Keratinocyte (primary cell): ENCODE results near the gene NCF2. TPM values are rescaled to one million over a fixed set of nuclear protein-coding genes. Genes with fewer than 3 reads are reported as not detected.

ENCODE experiments used
- DNase-seq: peaks from one replicate; pipeline ENCODE4 v3.0.0-alpha.2; 2011; ENCODE audit warnings: low read depth, missing footprints, low spot score
- FAIRE-seq: peaks from 2 replicates; lab custom pipeline; 2011; peaks lifted over from hg19 to GRCh38; lab: Jason Lieb, UNC
- H2AFZ ChIP-seq: 2 replicates; pipeline ENCODE4 v1.6.0; 2012; ENCODE audit warnings: low read length, control low read depth, inconsistent platforms; ENCODE audit not compliant: control insufficient read depth
- H3K27ac ChIP-seq: 2 replicates; pipeline ENCODE4 v1.5.1; 2011; ENCODE audit warnings: low read length; ENCODE audit not compliant: control insufficient read depth, insufficient read depth
- H3K27me3 ChIP-seq: 3 replicates; pipeline ENCODE4 v1.6.0; 2011; ENCODE audit warnings: low read length; ENCODE audit not compliant: control insufficient read depth, insufficient read depth; ENCODE audit errors: extremely low read depth
- H3K36me3 ChIP-seq, 2 experiments: 2 replicates in 1 of 2; 3 replicates in 1 of 2; pipeline ENCODE4 v1.5.1; 2011; ENCODE audit warnings: low read length in 2 of 2, mild to moderate bottlenecking in 1 of 2; ENCODE audit not compliant: control insufficient read depth in 2 of 2, insufficient read depth in 2 of 2; ENCODE audit errors: extremely low read depth in 1 of 2
- H3K4me1 ChIP-seq: 3 replicates; pipeline ENCODE4 v1.5.1; 2011; ENCODE audit warnings: low read length; ENCODE audit not compliant: control insufficient read depth, insufficient read depth; ENCODE audit errors: extremely low read depth
- H3K4me2 ChIP-seq: 3 replicates; pipeline ENCODE4 v1.6.0; 2011; ENCODE audit warnings: low read depth, low read length; ENCODE audit not compliant: control insufficient read depth, insufficient read depth; ENCODE audit errors: extremely low read depth
- H3K4me3 ChIP-seq, 3 experiments: fragments of 200-600 bp in 1 of 3; sonication (generic) in 1 of 3; 2 replicates in 2 of 3; 3 replicates in 1 of 3; pipeline ENCODE4 v1.5.1; 2011 to 2016; ENCODE audit warnings: low read length in 3 of 3, mild to moderate bottlenecking in 3 of 3, control low read depth in 2 of 3, inconsistent platforms in 1 of 3, low read depth in 1 of 3, mixed read lengths in 1 of 3, mixed run types in 1 of 3, moderate library complexity in 1 of 3; ENCODE audit not compliant: control insufficient read depth in 2 of 3, insufficient read depth in 2 of 3; ENCODE audit errors: extremely low read depth in 1 of 3
- H3K79me2 ChIP-seq: 2 replicates; pipeline ENCODE4 v1.6.0; 2012; ENCODE audit warnings: low read length; ENCODE audit not compliant: control insufficient read depth, insufficient read depth
- H3K9ac ChIP-seq: 3 replicates; pipeline ENCODE4 v1.6.0; 2011; ENCODE audit warnings: low read length; ENCODE audit not compliant: control insufficient read depth, insufficient read depth; ENCODE audit errors: extremely low read depth
- H3K9me1 ChIP-seq: 3 replicates; pipeline ENCODE4 v1.6.0; 2011; ENCODE audit warnings: low read length; ENCODE audit not compliant: control insufficient read depth, insufficient read depth; ENCODE audit errors: extremely low read depth
- H3K9me3 ChIP-seq: 2 replicates; pipeline ENCODE4 v1.5.1; 2012; ENCODE audit warnings: low read depth, low read length; ENCODE audit not compliant: control insufficient read depth
- H4K20me1 ChIP-seq: 3 replicates; pipeline ENCODE4 v1.6.0; 2011; ENCODE audit warnings: low read length; ENCODE audit not compliant: control insufficient read depth, insufficient read depth; ENCODE audit errors: extremely low read depth
- EZH2 ChIP-seq: IDR thresholded peaks from one replicate; pipeline ENCODE4 v1.6.1; 2012; ENCODE audit warnings: inconsistent platforms, mild to moderate bottlenecking, low read length, moderate library complexity
- dilution Hi-C: fragments of 300-500 bp; cut with MboI; formaldehyde crosslinking; loops from one replicate; pipeline ENCODE4 v1.7.0; 2020; ENCODE audit warnings: low sequenced_read_pairs; ENCODE audit not compliant: extremely low pct_ligation_motif_present
- polyA plus RNA-seq, 5 experiments: library from polyadenylated mRNA; depleted of rRNA in 3 of 5; stranded (reverse) in 3 of 5; stranded (forward) in 1 of 5; unstranded in 1 of 5; fragments of >200 nt; gene quantifications; 1 replicate in 1 of 5; 2 replicates in 3 of 5; 3 replicates in 1 of 5; pipeline versions ENCODE4 v1.2.1 to v1.2.3, GENCODE V29; 2011 to 2012; ENCODE audit warnings: missing spikeins in 2 of 5, low read depth in 1 of 5, low replicate concordance in 1 of 5
- TF ChIP-seq, protein P1 (sequence below), 3 experiments: IDR thresholded peaks in 1 of 3; conservative IDR thresholded peaks in 1 of 3; optimal IDR thresholded peaks in 1 of 3; 2 replicates in 2 of 3; 3 replicates in 1 of 3; pipeline versions ENCODE3 to v1.5.1; 2011; ENCODE audit warnings: low read length in 3 of 3, mild to moderate bottlenecking in 3 of 3, moderate library complexity in 2 of 3, control low read depth in 1 of 3, inconsistent platforms in 1 of 3; ENCODE audit not compliant: insufficient read depth in 2 of 3; ENCODE audit errors: extremely low read depth in 1 of 3

NCF2 gene
- polyA plus RNA-seq, 1 donor (not counting 4 experiments of a cell fraction or from before 2014, with no cell fraction given) = 9.2 TPM

DNA sequence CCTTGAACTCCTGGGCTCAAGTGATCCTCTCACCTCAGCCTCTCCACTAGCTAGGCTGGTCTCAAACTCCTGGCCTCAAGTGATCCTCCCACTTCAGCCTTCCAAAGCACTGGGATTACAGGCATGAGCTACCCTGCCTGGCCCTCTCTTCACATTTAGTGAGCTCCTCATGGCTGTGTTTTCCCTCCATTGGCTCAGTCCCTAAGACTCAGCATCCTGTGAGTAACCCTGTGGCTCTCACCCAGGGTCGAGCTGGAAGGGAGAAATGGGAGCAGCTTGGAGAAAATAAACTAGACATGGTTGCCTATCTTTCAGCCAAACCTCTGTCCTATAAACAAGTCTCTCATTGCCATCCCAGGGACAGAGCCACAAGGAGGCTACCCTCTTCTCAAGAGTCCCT is 17.5 kb downstream of the NCF2 start:
- Histone ChIP-seq H3K9ac (no peak overlapping the region), H3K9me3 (no peaks in the 10 kb centered on the region), H3K4me2 (no peak overlapping the region), H3K4me1 (peaks cover 8% of the 10 kb centered on the region), H3K79me2 (no peaks in the 10 kb centered on the region), H3K9me1 (no peaks in the 10 kb centered on the region), H3K27ac (no peak overlapping the region), H4K20me1 (no peaks in the 10 kb centered on the region), H2AFZ (no peak overlapping the region), H3K36me3 (peaks cover 0 to 4% of the 10 kb centered on the region in 2 experiments), H3K27me3 (no peaks in the 10 kb centered on the region), H3K4me3 (no peak overlapping the region)
- dilution Hi-C loops = no loop called here
- TF ChIP-seq, protein P1, sequence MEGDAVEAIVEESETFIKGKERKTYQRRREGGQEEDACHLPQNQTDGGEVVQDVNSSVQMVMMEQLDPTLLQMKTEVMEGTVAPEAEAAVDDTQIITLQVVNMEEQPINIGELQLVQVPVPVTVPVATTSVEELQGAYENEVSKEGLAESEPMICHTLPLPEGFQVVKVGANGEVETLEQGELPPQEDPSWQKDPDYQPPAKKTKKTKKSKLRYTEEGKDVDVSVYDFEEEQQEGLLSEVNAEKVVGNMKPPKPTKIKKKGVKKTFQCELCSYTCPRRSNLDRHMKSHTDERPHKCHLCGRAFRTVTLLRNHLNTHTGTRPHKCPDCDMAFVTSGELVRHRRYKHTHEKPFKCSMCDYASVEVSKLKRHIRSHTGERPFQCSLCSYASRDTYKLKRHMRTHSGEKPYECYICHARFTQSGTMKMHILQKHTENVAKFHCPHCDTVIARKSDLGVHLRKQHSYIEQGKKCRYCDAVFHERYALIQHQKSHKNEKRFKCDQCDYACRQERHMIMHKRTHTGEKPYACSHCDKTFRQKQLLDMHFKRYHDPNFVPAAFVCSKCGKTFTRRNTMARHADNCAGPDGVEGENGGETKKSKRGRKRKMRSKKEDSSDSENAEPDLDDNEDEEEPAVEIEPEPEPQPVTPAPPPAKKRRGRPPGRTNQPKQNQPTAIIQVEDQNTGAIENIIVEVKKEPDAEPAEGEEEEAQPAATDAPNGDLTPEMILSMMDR (optimal IDR thresholded peaks at IDR 0.05 in 1 of 3, IDR thresholded peaks at IDR 0.05 in 1 of 3, conservative IDR thresholded peaks at IDR 0.05 in 1 of 3; ENCODE audit: extremely low read depth in 1 of 3, insufficient read depth in 2 of 3, low read length in 3 of 3) = no peak
- TF ChIP-seq EZH2 = no peak
- FAIRE-seq = no peak
- DNase-seq = no peak

DNA sequence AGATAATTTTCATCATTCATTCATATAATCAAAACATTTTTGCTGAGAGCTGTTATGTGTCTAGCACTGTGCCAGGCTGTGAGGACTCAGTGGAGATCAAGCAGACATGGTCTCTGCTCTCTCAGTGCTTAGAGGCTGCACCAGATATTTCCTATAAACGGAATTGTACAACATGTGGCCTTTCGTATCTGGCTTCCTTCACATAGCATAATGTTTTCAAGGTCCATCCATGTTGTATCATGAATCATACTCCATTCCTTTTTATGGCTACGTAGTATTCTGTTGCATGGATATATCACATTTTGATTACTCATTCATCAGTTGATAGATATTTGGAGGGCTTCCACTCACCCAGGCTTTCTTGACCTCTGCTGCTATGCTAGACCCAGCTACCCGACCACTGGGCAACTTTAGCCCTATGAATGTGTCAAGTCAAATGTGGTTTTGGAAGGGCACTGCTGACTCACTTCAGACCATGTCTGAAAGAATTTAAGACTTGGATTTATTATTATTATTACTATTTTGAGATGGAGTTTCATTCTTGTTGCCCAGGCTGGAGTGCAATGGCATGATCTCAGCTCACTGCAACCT is 18.5 kb downstream of the NCF2 start:
- Histone ChIP-seq H3K27me3 (no peaks in the 10 kb centered on the region), H2AFZ (no peak overlapping the region), H3K79me2 (no peaks in the 10 kb centered on the region), H4K20me1 (no peaks in the 10 kb centered on the region), H3K4me3 (no peak overlapping the region), H3K4me1 (peaks cover 12% of the 10 kb centered on the region), H3K4me2 (no peak overlapping the region), H3K9ac (no peak overlapping the region), H3K27ac (no peak overlapping the region), H3K36me3 (peaks cover 0 to 2% of the 10 kb centered on the region in 2 experiments), H3K9me1 (no peaks in the 10 kb centered on the region), H3K9me3 (no peaks in the 10 kb centered on the region)
- dilution Hi-C loops = no loop called here
- no peak for TF ChIP-seq EZH2
- TF ChIP-seq, protein P1 (optimal IDR thresholded peaks at IDR 0.05 in 1 of 3, IDR thresholded peaks at IDR 0.05 in 1 of 3, conservative IDR thresholded peaks at IDR 0.05 in 1 of 3; ENCODE audit: extremely low read depth in 1 of 3, insufficient read depth in 2 of 3, low read length in 3 of 3) = no peak
- DNase-seq = no peak
- FAIRE-seq = no peak
